Stimulated activated memory B cell treated with anti-CD40 and anti-IgM and Interleukin-4, amounts not matched to agents 10 μg/mL and 1 μg/mL and 100 μg/mL, for 72 hours (primary cell): ENCODE measurements around the gene COMMD1.
A peak's percentile ranks its signal among the peaks of the same experiment; 100 is the strongest.
"Not testable (repeated sequence)": the region's sequence is repeated elsewhere in the genome, so short reads cannot be mapped to it uniquely, and the experiment has no call there.

Source experiments
- ATAC-seq: fragments of 150-1000 bp; cut with Tn5 transposase; 2 replicates; pipeline ENCODE4 v1.10.0; 2021
- H3K27ac Mint-ChIP-seq: one replicate; pipeline ENCODE4 v1.8.0; 2022; ENCODE audit warnings: mild to moderate bottlenecking, mixed read lengths
- H3K27me3 Mint-ChIP-seq: one replicate; pipeline ENCODE4 v1.8.0; 2022; ENCODE audit warnings: mixed read lengths
- H3K36me3 Mint-ChIP-seq: one replicate; pipeline ENCODE4 v1.8.0; 2022; ENCODE audit warnings: mixed read lengths
- H3K4me1 Mint-ChIP-seq: one replicate; pipeline ENCODE4 v1.8.0; 2022; ENCODE audit warnings: mixed read lengths
- H3K4me3 Mint-ChIP-seq: one replicate; pipeline ENCODE4 v1.8.0; 2022; ENCODE audit warnings: mild to moderate bottlenecking, moderate library complexity, mixed read lengths
- H3K9me3 Mint-ChIP-seq: one replicate; pipeline ENCODE4 v1.8.0; 2022; ENCODE audit warnings: mixed read lengths

The COMMD1 gene

DNA sequence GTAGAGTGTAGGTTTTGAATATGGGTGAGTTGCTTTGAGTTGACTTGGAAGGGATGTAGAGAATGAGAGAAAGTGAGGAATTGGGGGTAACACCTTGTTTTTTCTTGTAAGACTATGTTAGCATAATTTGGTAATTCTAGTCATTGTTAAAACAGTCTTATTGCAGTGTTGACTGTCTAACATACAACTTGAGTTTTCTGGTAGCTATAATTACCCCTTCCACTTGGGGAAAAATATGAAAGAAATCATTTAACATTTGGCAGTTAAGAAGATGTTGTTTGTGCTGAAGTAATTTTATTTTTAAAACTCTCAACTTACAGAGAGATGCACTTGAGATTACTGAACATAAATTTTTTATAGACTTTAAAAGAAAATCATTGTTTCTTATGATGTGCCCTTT, 108.2 kb downstream of the COMMD1 start:
- H3K4me1 Mint-ChIP-seq = peaks cover 14% of the 10 kb centered on the region

DNA sequence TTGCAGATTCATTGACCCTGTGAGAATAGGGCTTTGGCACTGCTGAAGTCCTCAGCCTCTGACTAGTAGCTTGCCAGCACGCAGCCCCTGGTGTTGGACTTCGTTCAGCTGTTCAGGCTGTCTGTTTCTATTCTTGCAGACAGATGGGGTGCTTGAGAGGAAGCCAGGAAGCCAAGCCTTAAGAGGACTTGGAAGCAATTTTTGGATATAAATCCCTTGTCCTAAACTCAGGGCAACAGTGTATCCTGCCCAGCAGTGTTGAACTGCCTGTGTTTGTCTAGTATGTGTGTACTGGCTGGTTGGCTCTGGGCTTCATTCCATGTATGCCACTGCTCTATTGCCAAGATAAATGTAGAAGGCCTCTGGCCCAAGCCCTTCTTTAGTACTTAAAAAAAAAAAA, 108.6 kb downstream of the COMMD1 start:
- peaks cover 18% of the 10 kb centered on the region for H3K4me1 Mint-ChIP-seq
- ATAC-seq = no peak
- H3K27ac Mint-ChIP-seq = no peak overlapping the region
- H3K27me3 Mint-ChIP-seq = no peaks in the 10 kb centered on the region
- H3K4me3 Mint-ChIP-seq = no peak overlapping the region
- H3K36me3 Mint-ChIP-seq = peaks cover 29% of the 10 kb centered on the region
- H3K9me3 Mint-ChIP-seq = no peaks in the 10 kb centered on the region

More for the DNA sequence above, 108.2 kb downstream of the COMMD1 start:
- H3K27ac Mint-ChIP-seq = no peak overlapping the region
- no peak overlapping the region for H3K4me3 Mint-ChIP-seq
- H3K36me3 Mint-ChIP-seq = peaks cover 25% of the 10 kb centered on the region
- no peaks in the 10 kb centered on the region for H3K9me3 Mint-ChIP-seq
- ATAC-seq = no peak
- no peaks in the 10 kb centered on the region for H3K27me3 Mint-ChIP-seq

DNA sequence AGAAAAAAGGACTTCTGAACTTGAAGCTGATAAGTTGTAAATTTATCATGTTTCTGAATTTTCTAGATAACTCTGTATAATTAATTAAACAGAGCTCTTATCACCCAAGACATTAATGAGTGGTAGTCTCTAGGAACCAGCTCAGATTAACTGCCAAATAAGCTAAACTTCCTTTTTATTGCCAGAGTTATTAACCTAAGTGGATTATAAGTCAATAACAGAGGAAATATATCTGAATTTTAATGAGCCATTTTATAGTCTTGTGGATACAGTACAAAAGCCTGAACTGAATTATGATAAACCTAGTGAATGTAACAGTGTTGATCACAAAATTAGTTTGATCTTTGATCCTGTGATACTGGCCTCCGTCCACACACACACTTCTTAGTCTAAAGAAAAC, 111.5 kb downstream of the COMMD1 start:
- no peak overlapping the region for H3K4me3 Mint-ChIP-seq
- no peaks in the 10 kb centered on the region for H3K27me3 Mint-ChIP-seq
- ATAC-seq = no peak

DNA sequence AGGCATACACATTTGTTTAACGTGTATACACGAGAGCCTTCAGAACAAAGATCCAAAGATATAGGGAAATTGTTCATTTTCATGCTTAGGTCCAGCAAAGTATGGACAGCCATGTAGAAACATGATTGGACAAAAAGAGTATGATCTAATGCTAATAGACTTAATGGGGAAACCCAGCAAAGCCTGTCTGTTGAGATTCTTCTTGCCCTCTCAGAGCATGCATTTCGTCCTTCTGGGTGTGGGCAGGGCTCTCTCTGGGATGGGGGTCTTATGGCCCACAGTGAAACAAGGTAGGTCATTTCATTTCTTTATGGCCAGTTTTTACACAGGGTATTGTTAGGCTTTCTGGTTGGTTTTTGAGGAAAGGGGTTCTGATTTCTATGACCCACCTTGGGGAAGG, 124.4 kb downstream of the COMMD1 start:
- no peak overlapping the region for H3K27ac Mint-ChIP-seq
- peaks cover 12% of the 10 kb centered on the region for H3K36me3 Mint-ChIP-seq
- peaks cover 3% of the 10 kb centered on the region for H3K9me3 Mint-ChIP-seq
- no peaks in the 10 kb centered on the region for H3K27me3 Mint-ChIP-seq
- H3K4me1 Mint-ChIP-seq = peaks cover 20% of the 10 kb centered on the region
- H3K4me3 Mint-ChIP-seq = no peak overlapping the region
- no peak for ATAC-seq

More for the DNA sequence above, 111.5 kb downstream of the COMMD1 start:
- peaks cover 15% of the 10 kb centered on the region for H3K4me1 Mint-ChIP-seq
- H3K36me3 Mint-ChIP-seq = peaks cover 44% of the 10 kb centered on the region
- no peaks in the 10 kb centered on the region for H3K9me3 Mint-ChIP-seq
- no peak overlapping the region for H3K27ac Mint-ChIP-seq

DNA sequence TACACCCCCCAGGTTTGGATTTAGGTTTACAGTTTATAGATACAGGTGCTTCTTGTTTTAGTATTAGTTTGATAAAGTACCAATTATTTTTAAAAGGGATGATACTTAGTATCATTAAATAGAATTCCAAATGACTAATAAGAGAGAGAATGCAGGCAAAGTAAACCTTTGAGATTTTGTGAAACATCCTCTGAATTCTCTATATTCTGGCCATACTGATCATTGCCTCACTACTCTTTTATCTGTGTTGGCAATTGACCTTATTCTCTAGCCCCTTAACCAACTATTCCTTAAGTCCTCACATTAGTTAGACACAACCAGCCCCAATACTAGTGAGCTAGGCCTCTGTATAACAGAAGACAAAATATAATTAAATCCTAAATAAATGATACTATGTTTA, 125.4 kb downstream of the COMMD1 start:
- Mint-ChIP-seq H3K27me3 (no peaks in the 10 kb centered on the region), H3K4me1 (peaks cover 20% of the 10 kb centered on the region), H3K27ac (no peak overlapping the region), H3K9me3 (peaks cover 3% of the 10 kb centered on the region), H3K4me3 (no peak overlapping the region), H3K36me3 (peaks cover 12% of the 10 kb centered on the region)
- ATAC-seq = no peak

DNA sequence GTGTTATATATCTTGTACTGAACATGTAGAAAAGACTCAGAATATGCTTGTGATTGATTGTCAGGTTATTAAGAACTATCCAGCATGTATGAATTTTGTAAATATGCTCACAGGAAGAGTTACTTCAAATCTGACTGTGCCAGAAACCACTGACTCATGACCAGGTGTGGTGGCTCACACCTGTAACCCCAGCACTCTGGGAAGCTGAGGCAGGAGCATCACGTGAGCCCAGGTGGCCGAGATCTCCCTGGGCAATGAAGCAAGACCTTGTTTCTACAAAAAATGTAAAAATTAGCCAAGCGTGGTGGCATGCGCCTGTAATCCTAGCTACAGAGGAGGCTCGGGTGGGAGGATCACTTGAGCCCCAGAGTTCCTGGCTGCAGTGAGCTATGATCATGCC, 126.6 kb downstream of the COMMD1 start:
- H3K9me3 Mint-ChIP-seq = peaks cover 3% of the 10 kb centered on the region
- peaks cover 20% of the 10 kb centered on the region for H3K4me1 Mint-ChIP-seq
- peaks cover 12% of the 10 kb centered on the region for H3K36me3 Mint-ChIP-seq
- H3K27me3 Mint-ChIP-seq = no peaks in the 10 kb centered on the region
- no peak for ATAC-seq
- H3K27ac Mint-ChIP-seq = no peak overlapping the region
- no peak overlapping the region for H3K4me3 Mint-ChIP-seq

DNA sequence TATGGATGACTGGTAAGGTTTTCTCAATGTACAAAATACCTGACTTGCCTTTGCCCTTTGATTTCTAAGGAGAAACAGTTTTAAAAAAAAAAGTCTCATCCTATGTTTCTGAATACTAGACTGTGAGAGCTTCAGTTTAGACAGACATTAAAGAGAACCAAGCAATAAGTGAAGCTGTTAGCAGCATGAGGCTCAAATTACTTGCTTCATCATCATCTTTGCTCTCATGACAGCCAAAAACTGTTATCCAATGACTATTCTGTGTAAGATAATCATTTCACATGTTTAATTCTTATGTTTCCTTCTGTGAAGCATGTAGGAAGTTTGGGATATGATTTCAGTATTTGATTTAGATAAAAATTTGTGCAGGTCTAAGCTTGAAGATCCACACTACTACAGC, 129.2 kb downstream of the COMMD1 start:
- Mint-ChIP-seq H3K27me3 (no peaks in the 10 kb centered on the region), H3K27ac (no peak overlapping the region), H3K9me3 (peaks cover 3% of the 10 kb centered on the region), H3K4me3 (no peak overlapping the region), H3K36me3 (peaks cover 12% of the 10 kb centered on the region), H3K4me1 (peaks cover 30% of the 10 kb centered on the region)
- ATAC-seq = no peak

DNA sequence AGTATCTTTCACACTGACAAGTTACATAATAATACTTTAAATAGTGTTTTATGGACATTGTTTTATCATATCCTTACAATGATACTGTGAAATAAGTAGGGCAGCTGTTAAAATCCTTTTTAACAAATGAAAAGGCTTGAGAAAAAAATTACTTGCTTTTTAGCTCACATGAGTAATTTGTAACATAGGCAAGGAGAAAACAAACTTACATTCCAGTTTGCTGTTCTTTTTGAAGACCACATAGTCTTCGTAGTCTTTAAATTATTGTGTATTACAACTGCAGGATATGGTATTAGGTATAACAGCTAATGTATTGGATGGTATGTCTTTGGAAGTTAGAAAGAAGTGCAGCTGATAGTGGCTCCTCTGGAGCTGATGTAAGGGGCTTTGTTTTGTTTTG, 130.8 kb downstream of the COMMD1 start:
- Mint-ChIP-seq H3K27ac (no peak overlapping the region), H3K4me3 (no peak overlapping the region), H3K4me1 (peaks cover 36% of the 10 kb centered on the region), H3K9me3 (peaks cover 3% of the 10 kb centered on the region), H3K36me3 (peaks cover 6% of the 10 kb centered on the region), H3K27me3 (no peaks in the 10 kb centered on the region)
- ATAC-seq = no peak

DNA sequence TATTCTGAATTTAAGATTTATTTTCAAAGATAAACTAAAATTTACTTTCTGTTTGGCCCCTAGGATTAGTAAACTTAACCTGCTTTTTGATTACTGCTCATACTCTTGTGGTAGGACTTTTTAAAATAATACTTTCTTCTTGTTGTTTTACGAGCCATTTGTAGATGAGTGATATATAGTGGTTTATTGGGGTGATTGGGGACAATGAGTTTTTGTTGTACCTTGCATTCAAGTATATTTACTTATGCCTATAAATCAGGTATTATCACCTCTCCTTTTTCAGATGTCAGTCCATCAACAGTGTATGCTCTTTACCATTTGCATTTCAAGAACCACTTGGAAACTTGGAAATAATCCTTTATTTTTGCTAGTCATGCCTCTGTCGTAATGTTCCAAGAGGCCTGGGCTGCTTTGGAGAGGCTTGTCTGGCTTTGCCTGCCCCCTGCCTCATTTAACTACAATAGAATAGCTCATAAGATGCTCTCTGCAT, 131.3 kb downstream of the COMMD1 start:
- ATAC-seq = no peak
- Mint-ChIP-seq H3K4me1 (peaks cover 32% of the 10 kb centered on the region), H3K9me3 (peaks cover 3% of the 10 kb centered on the region), H3K27ac (no peak overlapping the region), H3K27me3 (no peaks in the 10 kb centered on the region), H3K36me3 (peaks cover 6% of the 10 kb centered on the region), H3K4me3 (no peak overlapping the region)

DNA sequence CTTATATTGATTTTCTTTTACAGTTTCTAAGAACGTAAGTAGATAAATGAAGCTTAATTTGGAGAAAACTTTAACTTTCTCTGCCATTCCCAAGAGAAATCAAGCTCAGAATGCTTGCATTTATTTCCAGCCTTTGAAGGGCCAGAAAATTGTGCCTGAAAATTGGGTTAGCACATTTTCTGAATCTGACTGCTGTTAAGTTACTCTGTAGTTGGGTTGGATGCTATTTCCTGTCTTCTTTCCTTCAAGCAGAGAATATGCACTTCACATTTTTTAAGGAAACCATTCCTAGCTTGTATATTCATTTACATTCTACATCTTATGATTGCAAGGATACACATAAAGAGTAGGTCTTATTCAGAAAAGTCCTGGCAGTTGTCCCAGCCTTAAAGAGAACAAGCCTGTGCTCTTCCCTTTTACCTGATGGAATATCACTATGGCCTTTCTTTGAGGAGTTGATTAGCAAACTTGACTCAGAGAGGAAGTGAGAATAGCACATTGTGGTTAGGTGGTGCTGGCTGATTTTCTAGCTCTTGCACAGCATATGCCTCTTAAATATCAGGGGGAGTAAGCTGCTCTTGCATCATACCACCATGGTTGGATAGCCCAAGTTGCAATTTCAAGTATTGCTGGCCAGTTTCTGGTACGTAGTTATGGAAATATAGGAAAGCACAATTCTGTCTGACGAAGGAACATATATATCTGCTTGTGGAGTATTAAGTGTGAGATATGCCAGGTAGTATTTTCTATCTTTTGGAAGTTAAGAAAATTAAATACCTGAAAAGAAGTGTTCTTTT, 133.7 kb downstream of the COMMD1 start:
- peak; percentile 99 for ATAC-seq
- H3K36me3 Mint-ChIP-seq = peaks cover 6% of the 10 kb centered on the region
- H3K9me3 Mint-ChIP-seq = no peaks in the 10 kb centered on the region
- H3K4me1 Mint-ChIP-seq = peaks cover 20% of the 10 kb centered on the region
- H3K27me3 Mint-ChIP-seq = no peaks in the 10 kb centered on the region
- H3K4me3 Mint-ChIP-seq = no peak overlapping the region
- peak overlapping the region; percentile 40 for H3K27ac Mint-ChIP-seq

DNA sequence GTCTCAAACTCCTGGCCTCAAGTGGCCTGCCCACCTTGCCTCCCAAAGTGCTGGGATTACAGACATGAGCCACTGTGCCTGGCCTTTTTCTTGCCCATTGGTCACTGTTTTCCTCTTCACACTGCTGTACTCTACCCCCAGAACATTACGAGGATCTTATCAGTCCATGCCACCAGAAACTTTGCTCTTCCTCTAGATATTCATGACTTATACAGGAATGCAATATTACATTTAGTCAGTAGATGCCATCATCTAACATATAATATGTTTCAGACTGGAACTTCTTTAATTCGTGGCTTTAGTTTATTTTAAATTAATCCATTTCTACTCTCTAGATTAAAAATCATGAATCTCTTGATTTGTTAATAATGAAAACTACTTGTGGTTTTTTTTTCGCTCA, 135.5 kb downstream of the COMMD1 start:
- H3K9me3 Mint-ChIP-seq = peaks cover 4% of the 10 kb centered on the region
- ATAC-seq = no peak
- H3K4me1 Mint-ChIP-seq = peaks cover 20% of the 10 kb centered on the region
- H3K4me3 Mint-ChIP-seq = no peak overlapping the region
- H3K27me3 Mint-ChIP-seq = no peaks in the 10 kb centered on the region
- no peak overlapping the region for H3K27ac Mint-ChIP-seq
- H3K36me3 Mint-ChIP-seq = peaks cover 20% of the 10 kb centered on the region

DNA sequence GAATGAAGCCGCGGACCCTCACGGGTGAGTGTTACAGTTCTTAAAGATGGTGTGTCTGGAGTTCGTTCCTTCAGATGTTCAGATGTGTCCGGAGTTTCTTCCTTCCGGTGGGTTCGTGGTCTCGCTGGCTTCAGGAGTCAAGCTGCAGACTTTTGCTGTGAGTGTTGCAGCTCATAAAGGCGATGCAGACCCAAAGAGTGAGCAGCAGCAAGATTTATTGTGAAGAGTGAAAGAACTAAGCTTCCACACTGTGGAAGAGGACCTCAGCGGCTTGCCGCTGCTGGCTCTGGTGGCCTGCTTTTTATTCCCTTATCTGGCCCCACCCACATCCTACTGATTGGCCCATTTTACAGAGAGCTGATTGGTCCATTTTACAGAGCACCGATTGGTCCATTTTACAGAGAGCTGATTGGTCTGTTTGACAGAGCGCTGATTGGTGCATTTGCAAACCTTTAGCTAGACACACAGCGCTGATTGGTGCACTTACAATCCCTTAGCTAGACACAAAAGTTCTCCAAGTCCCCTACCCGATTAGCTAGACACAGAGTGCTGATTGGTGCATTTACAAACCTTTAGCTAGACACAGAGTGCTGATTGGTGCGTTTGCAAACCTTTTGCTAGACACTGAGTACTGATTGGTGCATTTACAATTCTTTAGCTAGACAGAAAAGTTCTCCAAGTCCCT, 136.4 kb downstream of the COMMD1 start:
- H3K27ac Mint-ChIP-seq, H3K4me3 Mint-ChIP-seq, ATAC-seq, H3K9me3 Mint-ChIP-seq, H3K27me3 Mint-ChIP-seq: not testable (repeated sequence)
- peaks cover 20% of the 10 kb centered on the region for H3K4me1 Mint-ChIP-seq
- H3K36me3 Mint-ChIP-seq = peaks cover 20% of the 10 kb centered on the region

DNA sequence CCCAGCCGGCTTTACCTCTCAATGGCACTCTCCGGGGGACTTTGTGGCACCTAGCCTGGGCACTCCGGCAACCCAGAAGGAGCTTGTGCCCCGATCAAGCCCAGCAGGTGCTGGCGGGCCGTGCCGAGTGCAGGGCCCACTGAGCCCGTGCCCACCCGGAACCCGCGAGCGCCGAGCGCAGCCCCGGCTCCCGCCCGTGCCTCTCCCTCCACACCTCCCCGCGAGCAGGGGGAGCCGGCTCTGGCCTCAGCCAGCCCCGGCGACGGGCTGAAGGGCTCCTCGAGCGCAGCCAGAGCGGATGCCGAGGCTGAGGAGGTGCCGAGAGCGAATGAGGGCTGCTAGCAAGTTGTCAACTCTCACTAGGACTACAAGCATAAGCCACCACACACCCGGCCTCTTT, 136.9 kb downstream of the COMMD1 start:
- Mint-ChIP-seq H3K4me3 (no peak overlapping the region), H3K27ac (no peak overlapping the region), H3K4me1 (peaks cover 20% of the 10 kb centered on the region), H3K36me3 (peaks cover 20% of the 10 kb centered on the region), H3K27me3 (no peaks in the 10 kb centered on the region), H3K9me3 (peaks cover 4% of the 10 kb centered on the region)
- ATAC-seq = no peak

DNA sequence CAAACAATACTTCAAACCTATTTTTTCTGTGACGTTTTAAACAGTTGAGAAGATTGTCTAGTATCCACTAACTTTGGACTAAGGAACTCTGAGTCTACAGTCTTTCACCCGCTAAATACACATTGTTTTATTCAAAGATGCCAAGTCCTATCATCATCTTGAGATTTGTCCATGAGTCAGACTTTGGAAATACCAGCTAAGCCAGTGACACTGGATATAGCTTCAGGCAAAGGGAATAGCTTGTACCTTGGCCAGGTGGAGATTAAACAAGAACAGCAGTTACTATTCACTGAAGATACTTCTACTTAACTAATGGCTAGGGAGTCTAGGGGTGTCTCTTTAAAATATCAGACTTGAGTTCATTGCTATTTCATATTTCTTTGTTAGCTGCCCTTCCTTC, 137.5 kb downstream of the COMMD1 start:
- Mint-ChIP-seq H3K27ac (no peak overlapping the region), H3K4me3 (no peak overlapping the region), H3K9me3 (peaks cover 4% of the 10 kb centered on the region), H3K27me3 (no peaks in the 10 kb centered on the region), H3K36me3 (peaks cover 20% of the 10 kb centered on the region), H3K4me1 (peaks cover 20% of the 10 kb centered on the region)
- no peak for ATAC-seq

DNA sequence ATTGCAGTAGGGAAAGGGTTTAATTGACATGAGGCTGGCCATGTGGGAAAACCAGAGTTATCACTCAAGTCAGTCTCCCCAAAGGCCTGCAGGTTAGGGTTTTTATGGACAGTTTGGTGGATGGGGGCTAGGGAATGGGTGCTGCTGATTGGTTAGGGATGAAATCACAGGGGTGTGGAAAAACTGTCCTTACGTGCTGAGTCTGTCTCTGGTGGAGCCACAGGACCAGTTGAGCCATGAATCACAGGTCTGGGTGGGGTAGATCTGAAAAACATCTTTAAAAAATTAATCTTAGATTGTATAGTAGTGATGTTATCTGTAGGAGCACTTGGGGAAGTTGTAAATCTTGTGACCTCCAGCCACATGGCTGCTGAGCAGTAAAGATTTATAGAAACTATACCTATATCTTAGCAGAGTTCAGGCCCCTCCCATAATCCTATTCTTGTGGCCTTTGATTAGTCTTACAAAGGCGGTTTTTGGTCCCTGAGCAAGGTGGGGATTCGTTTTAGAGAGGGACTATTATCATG, 139.6 kb downstream of the COMMD1 start:
- peaks cover 20% of the 10 kb centered on the region for H3K36me3 Mint-ChIP-seq
- H3K4me3 Mint-ChIP-seq = no peak overlapping the region
- no peak for ATAC-seq
- no peak overlapping the region for H3K27ac Mint-ChIP-seq
- H3K27me3 Mint-ChIP-seq = no peaks in the 10 kb centered on the region
- H3K4me1 Mint-ChIP-seq = peaks cover 6% of the 10 kb centered on the region
- H3K9me3 Mint-ChIP-seq = peaks cover 4% of the 10 kb centered on the region

DNA sequence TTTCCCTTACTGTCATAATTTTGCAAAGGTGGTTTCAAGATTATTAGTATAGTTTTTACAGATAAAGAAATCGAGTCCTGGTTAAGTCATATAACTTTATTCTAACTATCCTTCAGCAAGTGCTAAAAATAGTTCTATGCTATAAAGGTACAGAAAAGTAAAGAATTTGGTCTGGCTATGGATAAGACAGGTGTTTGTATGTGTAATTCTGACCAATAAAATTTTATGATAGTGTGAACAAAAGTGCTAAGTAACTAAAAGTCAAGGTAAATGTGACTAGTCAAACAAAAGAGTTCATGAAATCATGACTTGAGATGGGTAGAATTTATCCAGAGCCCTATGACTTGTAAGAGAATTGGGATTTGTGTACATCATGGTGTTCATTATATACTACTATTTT, 140.7 kb downstream of the COMMD1 start:
- H3K4me3 Mint-ChIP-seq = no peak overlapping the region
- no peak for ATAC-seq
- peaks cover 20% of the 10 kb centered on the region for H3K36me3 Mint-ChIP-seq
- no peak overlapping the region for H3K27ac Mint-ChIP-seq
- H3K9me3 Mint-ChIP-seq = peaks cover 4% of the 10 kb centered on the region
- peaks cover under 1% of the 10 kb centered on the region for H3K4me1 Mint-ChIP-seq
- no peaks in the 10 kb centered on the region for H3K27me3 Mint-ChIP-seq
